Ovary (tissue), 3 donors: Measurements from ENCODE around the gene ALOX5AP.

ENCODE experiments used
- EP300 ChIP-seq: sonication (generic); formaldehyde crosslinking; IDR thresholded peaks from one replicate; pipeline ENCODE4 v1.6.1; 2017; ENCODE audit warnings: antibody characterized with exemption
- POLR2A ChIP-seq: fragments of 450-650 bp; IDR thresholded peaks from one replicate; pipeline ENCODE4 v1.6.1; 2017; ENCODE audit warnings: antibody characterized with exemption, mild to moderate bottlenecking, moderate library complexity
- TF ChIP-seq, protein P1 (sequence below), 3 donors: fragments of 450-650 bp in 2 of 3; fragments of 200-600 bp in 1 of 3; IDR thresholded peaks; one replicate each; pipeline versions ENCODE4 v1.5.1 to v1.8.0; 2016 to 2022; ENCODE audit warnings: antibody characterized with exemption in 3 of 3, mild to moderate bottlenecking in 1 of 3
- donor health status: DM: no; HTN: no; CAD: no.

DNA sequence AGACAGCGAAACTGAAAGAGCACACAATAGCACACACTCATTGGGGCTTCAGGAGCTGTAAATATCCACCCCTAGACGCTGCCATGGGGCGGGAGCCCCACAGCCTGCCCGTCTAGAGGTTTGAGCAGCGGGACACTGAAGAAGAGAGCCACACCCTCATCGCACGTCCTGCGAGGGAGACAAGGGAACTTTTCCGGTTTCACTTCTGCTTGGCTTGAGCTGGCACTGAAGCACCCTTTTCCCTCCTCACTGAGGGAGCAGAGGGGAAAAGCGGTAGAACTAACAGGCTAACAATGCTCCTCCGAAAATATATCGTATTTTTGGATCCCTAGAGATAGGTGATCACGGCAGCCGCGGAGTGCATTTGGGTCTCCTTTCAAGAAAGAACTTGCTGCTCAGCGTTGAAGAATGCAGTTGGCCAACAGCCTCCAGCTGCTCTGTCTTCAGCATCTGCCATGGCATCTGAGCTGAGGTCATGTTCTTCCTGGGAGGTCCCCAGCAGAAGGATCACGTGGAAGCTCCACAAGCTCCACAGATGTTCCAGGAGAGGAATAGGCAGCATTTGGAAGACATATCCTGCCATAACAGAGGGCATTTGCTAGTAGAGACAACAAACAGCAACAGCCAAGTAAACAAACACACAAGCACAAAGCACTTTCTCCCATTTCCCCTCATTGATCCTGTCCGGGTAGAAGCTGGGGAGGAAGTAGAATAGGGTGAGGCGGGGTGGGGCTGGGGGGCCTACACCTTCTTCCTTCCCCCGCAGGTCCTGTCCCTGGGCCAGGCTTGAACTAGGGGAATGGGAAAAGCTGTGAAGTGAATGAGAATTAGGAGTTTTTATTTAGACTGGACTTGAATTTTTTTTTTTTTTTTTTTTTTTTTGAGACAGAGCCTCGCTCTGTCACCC lies 44.8 kb upstream of the ALOX5AP start:
- TF ChIP-seq, protein P1, sequence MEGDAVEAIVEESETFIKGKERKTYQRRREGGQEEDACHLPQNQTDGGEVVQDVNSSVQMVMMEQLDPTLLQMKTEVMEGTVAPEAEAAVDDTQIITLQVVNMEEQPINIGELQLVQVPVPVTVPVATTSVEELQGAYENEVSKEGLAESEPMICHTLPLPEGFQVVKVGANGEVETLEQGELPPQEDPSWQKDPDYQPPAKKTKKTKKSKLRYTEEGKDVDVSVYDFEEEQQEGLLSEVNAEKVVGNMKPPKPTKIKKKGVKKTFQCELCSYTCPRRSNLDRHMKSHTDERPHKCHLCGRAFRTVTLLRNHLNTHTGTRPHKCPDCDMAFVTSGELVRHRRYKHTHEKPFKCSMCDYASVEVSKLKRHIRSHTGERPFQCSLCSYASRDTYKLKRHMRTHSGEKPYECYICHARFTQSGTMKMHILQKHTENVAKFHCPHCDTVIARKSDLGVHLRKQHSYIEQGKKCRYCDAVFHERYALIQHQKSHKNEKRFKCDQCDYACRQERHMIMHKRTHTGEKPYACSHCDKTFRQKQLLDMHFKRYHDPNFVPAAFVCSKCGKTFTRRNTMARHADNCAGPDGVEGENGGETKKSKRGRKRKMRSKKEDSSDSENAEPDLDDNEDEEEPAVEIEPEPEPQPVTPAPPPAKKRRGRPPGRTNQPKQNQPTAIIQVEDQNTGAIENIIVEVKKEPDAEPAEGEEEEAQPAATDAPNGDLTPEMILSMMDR (IDR thresholded peaks at IDR 0.05) = no peak
- TF ChIP-seq EP300 (no peak), POLR2A (no peak)
